OCI-LY3 (cell line): Measurements from ENCODE around the gene PITPNM3.

Experiments used
- H2AFZ ChIP-seq: fragments of 200-600, 300-600 bp; shearing (Covaris generic); 2 replicates; pipeline ENCODE4 v1.6.0; 2014; ENCODE audit warnings: antibody characterized with exemption, low read depth, low read length
- H3K27ac ChIP-seq: fragments of 200-600, 300-600 bp; sonication (generic); 2 replicates; pipeline ENCODE4 v1.5.1; 2014; ENCODE audit warnings: mild to moderate bottlenecking, low read length, moderate library complexity, mixed read lengths
- H3K27me3 ChIP-seq: fragments of 200-600, 300-600 bp; sonication (generic); 2 replicates; pipeline ENCODE4 v1.6.1; 2014; ENCODE audit warnings: low read depth, low read length, mixed read lengths
- H3K36me3 ChIP-seq: fragments of 200-600, 300-600 bp; sonication (generic); replicated peaks from 2 replicates; pipeline ENCODE3; 2014; ENCODE audit warnings: low read depth, low read length, mixed read lengths
- H3K4me1 ChIP-seq: fragments of 300-600, 200-600 bp; sonication (generic); 2 replicates; pipeline ENCODE4 v1.6.1; 2014; ENCODE audit warnings: low read length, mixed read lengths
- H3K4me2 ChIP-seq: fragments of 200-600, 300-600 bp; sonication (generic); 2 replicates; pipeline ENCODE4 v1.6.1; 2014; ENCODE audit warnings: low read length, mixed read lengths
- H3K4me3 ChIP-seq: fragments of 300-600, 200-600 bp; sonication (generic); 2 replicates; pipeline ENCODE4 v1.5.1; 2014; ENCODE audit warnings: antibody characterized with exemption, mild to moderate bottlenecking, low read length, moderate library complexity
- H3K79me2 ChIP-seq: fragments of 300-600, 200-600 bp; shearing (Covaris generic); 2 replicates; pipeline ENCODE4 v1.6.1; 2014; ENCODE audit warnings: mild to moderate bottlenecking, low read length, mixed read lengths
- H3K9ac ChIP-seq: fragments of 300-600, 200-600 bp; shearing (Covaris generic); 2 replicates; pipeline ENCODE4 v1.6.0; 2014; ENCODE audit warnings: mild to moderate bottlenecking, low read length, moderate library complexity
- H3K9me3 ChIP-seq: fragments of 200-600, 300-600 bp; shearing (Covaris generic); 2 replicates; pipeline ENCODE4 v1.6.1; 2014; ENCODE audit warnings: low read length, mixed read lengths; ENCODE audit not compliant: insufficient read depth
- H4K20me1 ChIP-seq: fragments of 200-600, 300-600 bp; sonication (generic); 2 replicates; pipeline ENCODE4 v1.6.1; 2016; ENCODE audit warnings: low read length, mixed read lengths; ENCODE audit not compliant: insufficient read depth
- EZH2phosphoT487 ChIP-seq: fragments of 200-600 bp; shearing (Covaris generic); IDR thresholded peaks from 2 replicates; pipeline ENCODE4 v1.6.1; 2018; ENCODE audit warnings: antibody characterized with exemption, mixed run types, low read depth
- TF ChIP-seq, protein P1 (sequence below): fragments of 200-600, 300-600 bp; sonication (generic); IDR thresholded peaks from 2 replicates; pipeline ENCODE4 v1.5.1; 2014; ENCODE audit warnings: antibody characterized with exemption, low read length, low read depth

Gene PITPNM3

DNA sequence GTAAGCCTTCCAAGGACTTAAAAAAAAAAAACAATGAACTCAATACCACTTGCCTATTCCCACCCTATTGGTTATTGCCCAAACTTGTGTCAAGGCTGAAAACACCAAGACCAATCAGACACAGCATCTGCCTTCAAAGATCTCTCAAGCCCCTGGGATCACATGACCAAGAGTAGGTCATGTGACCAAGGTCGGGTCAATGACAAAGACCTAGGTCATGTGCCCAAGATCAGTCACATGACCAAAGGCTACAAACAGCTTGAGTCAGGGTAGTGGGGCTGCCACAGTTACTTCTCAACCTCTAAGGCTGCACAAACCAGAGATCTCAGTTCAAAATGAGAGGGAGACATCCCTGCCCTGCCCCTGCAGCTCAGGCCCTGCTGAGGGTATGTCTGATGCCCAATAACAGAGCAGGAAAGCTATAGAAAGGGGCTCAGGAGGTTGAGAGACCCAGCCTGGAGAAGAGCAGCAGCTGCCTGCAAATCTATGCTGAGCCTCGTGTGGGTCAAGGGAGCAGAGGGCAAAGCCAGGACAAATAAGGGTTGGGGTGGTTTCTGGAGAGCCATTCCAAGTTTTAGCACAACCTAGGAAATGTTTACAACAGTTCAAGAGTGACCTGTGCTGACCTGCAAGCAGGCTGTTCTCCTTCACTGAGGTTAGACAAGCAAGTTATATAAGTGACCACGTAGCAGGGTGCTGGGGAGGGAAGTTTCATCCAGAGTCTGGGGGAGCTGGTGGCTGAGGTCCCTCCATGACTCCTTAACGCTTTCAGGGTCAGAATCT lies 63.3 kb downstream of the PITPNM3 start:
- Histone ChIP-seq H3K27me3 (no peaks in the 10 kb centered on the region), H3K9ac (no peak overlapping the region), H3K9me3 (no peaks in the 10 kb centered on the region), H2AFZ (no peak overlapping the region), H3K4me3 (no peak overlapping the region), H3K4me1 (no peaks in the 10 kb centered on the region), H3K79me2 (no peaks in the 10 kb centered on the region), H3K27ac (no peak overlapping the region), H3K36me3 (no peaks in the 10 kb centered on the region), H4K20me1 (no peaks in the 10 kb centered on the region), H3K4me2 (no peak overlapping the region)
- TF ChIP-seq, protein P1, sequence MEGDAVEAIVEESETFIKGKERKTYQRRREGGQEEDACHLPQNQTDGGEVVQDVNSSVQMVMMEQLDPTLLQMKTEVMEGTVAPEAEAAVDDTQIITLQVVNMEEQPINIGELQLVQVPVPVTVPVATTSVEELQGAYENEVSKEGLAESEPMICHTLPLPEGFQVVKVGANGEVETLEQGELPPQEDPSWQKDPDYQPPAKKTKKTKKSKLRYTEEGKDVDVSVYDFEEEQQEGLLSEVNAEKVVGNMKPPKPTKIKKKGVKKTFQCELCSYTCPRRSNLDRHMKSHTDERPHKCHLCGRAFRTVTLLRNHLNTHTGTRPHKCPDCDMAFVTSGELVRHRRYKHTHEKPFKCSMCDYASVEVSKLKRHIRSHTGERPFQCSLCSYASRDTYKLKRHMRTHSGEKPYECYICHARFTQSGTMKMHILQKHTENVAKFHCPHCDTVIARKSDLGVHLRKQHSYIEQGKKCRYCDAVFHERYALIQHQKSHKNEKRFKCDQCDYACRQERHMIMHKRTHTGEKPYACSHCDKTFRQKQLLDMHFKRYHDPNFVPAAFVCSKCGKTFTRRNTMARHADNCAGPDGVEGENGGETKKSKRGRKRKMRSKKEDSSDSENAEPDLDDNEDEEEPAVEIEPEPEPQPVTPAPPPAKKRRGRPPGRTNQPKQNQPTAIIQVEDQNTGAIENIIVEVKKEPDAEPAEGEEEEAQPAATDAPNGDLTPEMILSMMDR = no peak
- no peak for TF ChIP-seq EZH2phosphoT487

DNA sequence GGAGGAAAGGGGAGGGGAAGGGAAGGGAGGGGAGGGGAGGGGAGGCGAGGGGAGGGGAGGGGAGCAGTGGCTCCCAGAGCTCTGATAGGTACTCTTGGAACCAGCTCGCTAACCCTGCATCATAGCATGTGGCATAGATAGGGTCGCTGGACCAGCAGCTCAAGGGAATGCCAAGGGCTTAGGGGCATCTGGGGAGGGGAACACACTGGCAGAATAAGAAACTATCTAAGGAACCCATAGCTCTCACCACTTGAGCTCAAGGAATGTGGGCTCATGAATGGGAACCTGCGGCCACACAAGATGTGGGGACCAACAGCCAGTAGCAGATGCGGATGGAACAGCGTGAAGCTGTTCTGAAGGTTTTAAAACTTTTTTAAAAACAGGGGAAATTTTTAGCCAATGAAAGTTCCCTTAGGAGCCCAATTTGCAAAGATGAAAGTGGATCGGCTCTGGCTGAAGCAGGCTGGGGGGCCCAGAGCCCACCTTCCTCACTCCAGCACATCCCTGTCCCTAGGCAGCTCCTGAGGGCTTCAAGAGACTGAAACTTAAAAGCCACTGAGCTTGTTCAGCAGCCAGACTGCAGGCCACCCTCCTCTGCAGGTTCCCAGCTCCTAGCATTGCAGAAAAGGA lies 65.2 kb downstream of the PITPNM3 start:
- H3K4me3 ChIP-seq = no peak overlapping the region
- H3K27me3 ChIP-seq = no peaks in the 10 kb centered on the region
- no peak overlapping the region for H3K4me2 ChIP-seq
- H2AFZ ChIP-seq = no peak overlapping the region
- H3K4me1 ChIP-seq = no peaks in the 10 kb centered on the region
- H3K79me2 ChIP-seq = no peaks in the 10 kb centered on the region
- no peaks in the 10 kb centered on the region for H3K9me3 ChIP-seq
- no peak overlapping the region for H3K27ac ChIP-seq
- H3K36me3 ChIP-seq = no peaks in the 10 kb centered on the region
- TF ChIP-seq, protein P1 = no peak
- no peak for TF ChIP-seq EZH2phosphoT487
- H4K20me1 ChIP-seq = no peaks in the 10 kb centered on the region
- no peak overlapping the region for H3K9ac ChIP-seq

GRCh38 chr17:6489016-6489550 lies 67.3 kb downstream of the PITPNM3 start:
- TF ChIP-seq, protein P1 = no peak
- TF ChIP-seq EZH2phosphoT487 = no peak
- Histone ChIP-seq H3K27ac (no peak overlapping the region), H3K4me3 (no peak overlapping the region), H2AFZ (no peak overlapping the region), H3K36me3 (no peaks in the 10 kb centered on the region), H4K20me1 (no peaks in the 10 kb centered on the region), H3K79me2 (no peaks in the 10 kb centered on the region), H3K9me3 (no peaks in the 10 kb centered on the region), H3K27me3 (no peaks in the 10 kb centered on the region), H3K9ac (no peak overlapping the region), H3K4me1 (no peaks in the 10 kb centered on the region), H3K4me2 (no peak overlapping the region)

DNA sequence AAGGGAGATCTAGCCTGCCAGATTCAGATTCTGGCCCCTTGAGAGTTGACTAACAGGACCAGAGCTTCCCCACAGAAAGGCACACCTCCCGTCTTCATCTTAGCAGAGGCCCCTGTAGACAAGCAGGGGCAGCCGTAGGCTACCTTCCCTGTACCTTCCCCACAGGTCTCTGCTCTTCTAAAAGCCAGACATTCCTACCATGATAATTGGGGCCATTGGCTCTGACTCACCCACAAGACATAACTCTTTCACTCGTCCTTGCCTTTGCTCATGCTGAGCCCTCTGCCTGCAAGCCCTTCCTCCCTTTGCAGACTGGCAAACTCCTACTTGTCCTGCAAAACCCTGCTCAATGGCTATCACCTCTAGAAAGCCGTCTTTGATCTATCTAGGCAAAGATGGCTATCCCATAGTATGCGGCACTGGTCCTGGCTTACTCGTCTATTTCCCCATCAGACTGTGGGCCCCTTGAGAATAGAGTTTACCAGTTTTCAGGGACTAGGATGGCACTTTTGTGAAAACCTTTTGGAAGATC lies 68.3 kb downstream of the PITPNM3 start:
- no peaks in the 10 kb centered on the region for H3K9me3 ChIP-seq
- no peak overlapping the region for H3K4me2 ChIP-seq
- H2AFZ ChIP-seq = no peak overlapping the region
- TF ChIP-seq, protein P1 = no peak
- TF ChIP-seq EZH2phosphoT487 = no peak
- no peak overlapping the region for H3K9ac ChIP-seq
- H3K4me1 ChIP-seq = no peaks in the 10 kb centered on the region
- H3K27me3 ChIP-seq = no peaks in the 10 kb centered on the region
- no peak overlapping the region for H3K27ac ChIP-seq
- no peaks in the 10 kb centered on the region for H3K36me3 ChIP-seq
- H4K20me1 ChIP-seq = no peaks in the 10 kb centered on the region
- no peaks in the 10 kb centered on the region for H3K79me2 ChIP-seq
- no peak overlapping the region for H3K4me3 ChIP-seq
